Osteocyte (in vitro differentiated cells): Measurements from ENCODE around the gene DNAH14. TPM values are rescaled to one million over a fixed set of nuclear protein-coding genes. Genes with fewer than 3 reads are reported as not detected.
"Not testable (repeated sequence)": the region's sequence is repeated elsewhere in the genome, so short reads cannot be mapped to it uniquely, and the experiment has no call there.

ENCODE experiments used
- DNase-seq: peaks from one replicate; pipeline ENCODE4 v3.0.0; 2021; ENCODE audit warnings: mixed read lengths; ENCODE audit not compliant: unreplicated experiment; ENCODE audit errors: extremely low spot score
- H3K27ac Mint-ChIP-seq: one replicate; pipeline ENCODE4 v1.8.0; 2021; ENCODE audit warnings: mild to moderate bottlenecking, mixed read lengths; ENCODE audit not compliant: unreplicated experiment
- H3K27me3 Mint-ChIP-seq: one replicate; pipeline ENCODE4 v1.8.0; 2021; ENCODE audit warnings: mixed read lengths; ENCODE audit not compliant: unreplicated experiment
- H3K36me3 Mint-ChIP-seq: one replicate; pipeline ENCODE4 v1.8.0; 2021; ENCODE audit warnings: mixed read lengths; ENCODE audit not compliant: unreplicated experiment
- H3K4me1 Mint-ChIP-seq: one replicate; pipeline ENCODE4 v1.8.0; 2021; ENCODE audit warnings: mixed read lengths; ENCODE audit not compliant: unreplicated experiment
- H3K4me3 Mint-ChIP-seq: one replicate; pipeline ENCODE4 v1.8.0; 2021; ENCODE audit warnings: mild to moderate bottlenecking, moderate library complexity, mixed read lengths; ENCODE audit not compliant: unreplicated experiment
- H3K9me3 Mint-ChIP-seq: one replicate; pipeline ENCODE4 v1.8.0; 2021; ENCODE audit warnings: mixed read lengths; ENCODE audit not compliant: unreplicated experiment
- CTCF ChIP-seq: fragments of 200-600 bp; sonication (generic); IDR thresholded peaks from 2 replicates; pipeline ENCODE4 v1.5.0; 2021; ENCODE audit warnings: antibody characterized with exemption, mild to moderate bottlenecking, moderate library complexity
- total RNA-seq: library from RNA; stranded (reverse); gene quantifications from 2 replicates; pipeline ENCODE4 v1.2.1, GENCODE V29; 2021

Gene DNAH14
- total RNA-seq, 1 donor from 2014 or later: 14.3 TPM

DNA sequence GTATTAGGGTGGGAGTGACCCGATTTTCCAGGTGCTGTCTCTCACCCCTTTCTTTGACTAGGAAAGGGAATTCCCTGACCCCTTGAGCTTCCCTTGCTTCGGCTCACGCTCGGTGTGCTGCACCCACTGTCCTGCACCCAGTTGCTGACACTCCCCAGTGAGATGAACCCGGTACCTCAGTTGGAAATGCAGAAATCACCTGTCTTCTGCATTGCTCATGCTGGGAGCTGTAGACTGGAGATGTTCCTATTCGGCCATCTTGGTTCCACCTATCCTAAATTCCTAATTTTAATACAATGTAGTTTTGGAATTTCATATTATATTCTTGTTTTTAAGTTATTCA is 16.8 kb downstream of the DNAH14 start:
- not testable (repeated sequence) for H3K4me1 Mint-ChIP-seq
- peaks cover 15% of the 10 kb centered on the region for H3K9me3 Mint-ChIP-seq

DNA sequence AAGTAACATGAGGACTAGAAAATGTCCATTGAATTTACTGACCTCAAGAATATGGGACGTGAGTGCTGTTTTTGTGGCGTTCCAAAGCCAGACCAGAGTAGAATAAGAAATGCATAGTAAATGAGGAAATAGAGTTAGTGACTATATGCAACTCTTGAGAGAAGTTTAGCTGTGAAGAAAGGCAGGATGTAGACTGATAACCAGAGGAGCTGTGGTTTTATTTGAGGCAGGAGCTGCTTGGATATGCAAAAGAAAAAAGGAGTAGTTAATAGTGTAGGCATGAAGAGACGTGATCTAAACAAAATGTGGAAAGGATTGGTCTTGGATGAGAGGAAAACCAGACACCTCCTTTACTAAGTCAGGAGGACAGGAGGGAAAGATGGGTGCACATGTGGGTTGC is 28.2 kb downstream of the DNAH14 start:
- no peak overlapping the region for H3K27ac Mint-ChIP-seq
- peaks cover 1% of the 10 kb centered on the region for H3K9me3 Mint-ChIP-seq
- no peak overlapping the region for H3K4me3 Mint-ChIP-seq
- DNase-seq: no peak
- H3K27me3 Mint-ChIP-seq: no peaks in the 10 kb centered on the region
- peaks cover 7% of the 10 kb centered on the region for H3K36me3 Mint-ChIP-seq
- TF ChIP-seq CTCF: no peak
- no peaks in the 10 kb centered on the region for H3K4me1 Mint-ChIP-seq

More for the DNA sequence above, 16.8 kb downstream of the DNAH14 start:
- H3K36me3 Mint-ChIP-seq, H3K4me3 Mint-ChIP-seq, DNase-seq, H3K27me3 Mint-ChIP-seq, H3K27ac Mint-ChIP-seq: not testable (repeated sequence)

GRCh38 chr1:224958490-224958889 is 29.0 kb downstream of the DNAH14 start:
- H3K4me3 Mint-ChIP-seq: no peak overlapping the region
- peaks cover 4% of the 10 kb centered on the region for H3K9me3 Mint-ChIP-seq
- H3K36me3 Mint-ChIP-seq: peaks cover 8% of the 10 kb centered on the region
- no peaks in the 10 kb centered on the region for H3K4me1 Mint-ChIP-seq
- H3K27ac Mint-ChIP-seq: no peak overlapping the region
- no peaks in the 10 kb centered on the region for H3K27me3 Mint-ChIP-seq
- no peak for TF ChIP-seq CTCF
- no peak for DNase-seq

- Mint-ChIP-seq H3K36me3 (peaks cover 11% of the 10 kb centered on the region), H3K9me3 (peaks cover 4% of the 10 kb centered on the region), H3K4me1 (no peaks in the 10 kb centered on the region), H3K4me3 (no peak overlapping the region), H3K27ac (no peak overlapping the region), H3K27me3 (no peaks in the 10 kb centered on the region)
- no peak for DNase-seq
- no peak for TF ChIP-seq CTCF
Measured at GRCh38 chr1:224959115-224959514, 29.6 kb downstream of the DNAH14 start.

GRCh38 chr1:224959656-224960055 is 30.2 kb downstream of the DNAH14 start:
- Mint-ChIP-seq H3K4me1 (no peaks in the 10 kb centered on the region), H3K36me3 (peaks cover 11% of the 10 kb centered on the region), H3K4me3 (no peak overlapping the region), H3K27me3 (no peaks in the 10 kb centered on the region), H3K27ac (no peak overlapping the region), H3K9me3 (peaks cover 4% of the 10 kb centered on the region)
- no peak for TF ChIP-seq CTCF
- no peak for DNase-seq

GRCh38 chr1:224980181-224980580 is 50.7 kb downstream of the DNAH14 start:
- Mint-ChIP-seq H3K4me1 (no peaks in the 10 kb centered on the region), H3K27ac (no peak overlapping the region), H3K9me3 (peaks cover 42% of the 10 kb centered on the region), H3K4me3 (no peak overlapping the region), H3K27me3 (no peaks in the 10 kb centered on the region), H3K36me3 (peaks cover 3% of the 10 kb centered on the region)
- TF ChIP-seq CTCF: no peak
- no peak for DNase-seq

GRCh38 chr1:224981922-224982354 is 52.5 kb downstream of the DNAH14 start:
- H3K27me3 Mint-ChIP-seq, H3K36me3 Mint-ChIP-seq, H3K4me3 Mint-ChIP-seq, H3K4me1 Mint-ChIP-seq, DNase-seq, H3K27ac Mint-ChIP-seq: not testable (repeated sequence)
- peaks cover 49% of the 10 kb centered on the region for H3K9me3 Mint-ChIP-seq
